Ramos (cell line): Measurements from ENCODE around the gene TM2D3.

Experiments
- in situ Hi-C: fragments of 300-500 bp; cut with MboI; formaldehyde crosslinking; loops from one replicate; pipeline ENCODE4 v1.14.3; 2022; ENCODE audit warnings: low sequenced_read_pairs; ENCODE audit not compliant: unreplicated experiment

Gene TM2D3

DNA sequence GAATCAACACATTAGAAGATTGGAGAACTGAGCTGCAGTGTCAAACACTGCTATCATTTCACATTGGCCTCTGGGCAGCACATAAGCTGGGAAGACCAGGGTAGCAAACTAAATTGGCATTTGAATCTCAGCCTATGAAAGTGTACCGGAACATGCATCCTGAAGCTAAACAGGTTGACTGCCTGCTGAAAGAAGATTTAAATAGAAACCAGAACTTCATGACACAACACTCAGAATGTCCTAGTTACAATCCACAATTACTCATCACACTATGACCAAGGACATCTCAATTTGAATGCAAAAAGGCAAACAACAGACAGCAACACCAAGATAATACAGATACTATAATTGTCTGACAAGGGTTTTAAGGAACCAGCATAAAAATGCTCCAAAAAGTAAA lies 26.2 kb downstream of the TM2D3 start:
- in situ Hi-C loops = no loop called here

DNA sequence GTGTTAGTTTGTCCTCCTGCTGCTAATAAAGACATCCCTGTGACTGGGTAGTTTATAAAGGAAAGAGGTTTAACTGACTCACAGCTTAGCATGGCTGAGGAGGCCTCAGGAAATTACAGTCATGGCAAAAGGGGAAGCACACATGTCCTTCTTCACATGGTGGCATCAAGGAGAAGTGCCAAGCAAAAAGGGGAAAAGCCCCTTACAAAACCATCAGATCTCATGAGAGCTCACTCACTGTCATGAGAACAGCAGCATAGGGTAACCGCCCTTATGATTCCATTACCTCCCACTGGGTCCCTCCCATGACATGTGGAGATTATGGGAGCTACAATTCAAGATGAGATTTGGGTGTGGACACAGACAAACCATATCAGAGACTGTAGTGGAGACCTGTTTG lies 27.0 kb downstream of the TM2D3 start:
- in situ Hi-C loops = no loop called here

DNA sequence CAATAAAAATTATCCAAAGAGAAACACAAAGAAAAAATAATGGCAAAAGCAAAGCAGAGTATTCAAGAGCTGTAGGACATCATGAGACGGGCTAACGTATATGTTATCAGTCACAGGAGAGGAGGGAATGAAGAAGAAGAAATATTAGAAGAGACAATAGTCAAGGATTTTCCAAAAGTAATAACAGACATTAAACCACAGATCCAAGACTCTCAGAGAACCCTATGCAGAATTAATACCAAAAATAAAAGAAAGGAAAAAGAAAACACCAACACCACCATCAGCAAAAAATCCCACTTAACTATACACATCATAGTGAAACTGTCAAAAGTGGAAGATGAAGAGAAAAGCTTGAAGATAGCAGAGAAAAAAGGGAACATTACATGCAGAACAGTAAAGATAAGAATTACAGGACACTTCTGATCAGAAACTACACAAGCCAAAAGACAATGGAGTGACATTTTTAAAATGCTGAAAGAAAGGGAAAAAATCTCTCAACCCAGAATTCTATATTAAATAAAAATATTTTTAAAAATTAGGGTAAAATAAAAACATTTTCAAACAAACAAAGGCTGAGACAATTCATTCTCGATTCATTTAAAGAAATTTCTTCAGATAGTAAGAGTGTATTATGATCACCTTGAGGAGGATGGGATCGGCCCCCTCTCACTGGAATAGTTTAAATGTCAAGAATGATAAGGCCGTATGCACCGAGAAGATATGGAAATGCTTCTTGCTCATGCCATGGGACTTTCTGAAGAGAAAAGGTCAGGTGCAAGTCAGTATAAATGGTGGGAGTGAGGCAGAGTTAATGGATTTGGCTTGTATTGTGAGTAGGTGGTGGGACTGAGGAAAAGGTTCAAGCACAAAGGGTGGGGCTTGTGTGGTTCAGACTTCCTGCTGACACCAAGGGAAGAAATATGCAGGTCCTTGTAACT lies 28.5 kb downstream of the TM2D3 start:
- in situ Hi-C loops = no loop called here

DNA sequence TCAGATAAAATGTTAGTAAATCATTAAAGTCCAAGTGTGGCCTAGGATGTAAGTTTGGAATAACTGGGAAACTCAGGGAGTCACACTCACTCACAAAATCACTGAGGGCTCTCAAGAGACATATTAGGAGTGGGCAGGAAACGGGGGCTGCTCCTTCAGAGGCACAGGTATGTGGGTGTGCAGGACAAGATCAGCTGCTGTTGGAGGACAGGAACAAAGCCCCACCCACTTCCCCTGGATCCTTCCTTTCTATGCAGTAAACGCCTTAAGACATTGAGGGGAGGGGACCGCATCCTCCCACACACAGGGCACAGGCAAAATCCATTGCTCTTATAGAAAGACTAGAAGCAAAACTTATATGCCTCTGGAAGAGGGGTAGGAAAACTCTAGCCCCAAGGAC lies 30.2 kb downstream of the TM2D3 start:
- in situ Hi-C loops = no loop called here

DNA sequence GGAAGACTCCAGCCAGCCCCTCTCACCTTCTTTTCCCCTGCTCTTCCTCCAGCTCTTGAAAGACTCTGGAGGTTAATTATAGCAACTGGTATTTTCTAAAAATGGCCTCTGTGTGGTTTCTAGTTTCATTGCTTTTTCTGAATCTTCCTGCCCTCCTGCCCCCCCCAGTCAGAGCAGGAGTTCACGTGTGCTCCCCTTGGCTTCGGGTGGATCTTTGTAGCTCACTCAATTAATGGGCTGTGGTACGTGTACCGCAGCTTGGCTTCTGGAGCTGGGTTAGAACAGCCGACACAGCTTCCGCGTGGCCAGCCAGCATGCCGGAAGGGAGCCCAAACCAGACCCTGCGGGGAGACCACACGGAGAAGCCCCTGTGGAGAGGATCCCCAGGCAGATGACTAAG lies 31.5 kb downstream of the TM2D3 start:
- in situ Hi-C loops = no loop called here

DNA sequence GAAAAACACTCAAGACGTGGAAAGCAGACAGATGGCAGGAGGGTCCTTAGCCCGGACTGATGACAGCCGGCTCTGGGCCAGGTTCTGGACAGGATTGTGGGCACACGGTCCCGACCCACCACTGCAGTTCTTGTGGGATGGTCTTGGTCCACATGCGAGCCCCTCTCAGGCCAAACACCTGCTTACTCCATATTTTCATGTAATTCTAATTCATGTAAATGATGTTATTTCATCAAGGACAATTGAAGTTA lies 32.6 kb downstream of the TM2D3 start:
- in situ Hi-C loops = no loop called here

DNA sequence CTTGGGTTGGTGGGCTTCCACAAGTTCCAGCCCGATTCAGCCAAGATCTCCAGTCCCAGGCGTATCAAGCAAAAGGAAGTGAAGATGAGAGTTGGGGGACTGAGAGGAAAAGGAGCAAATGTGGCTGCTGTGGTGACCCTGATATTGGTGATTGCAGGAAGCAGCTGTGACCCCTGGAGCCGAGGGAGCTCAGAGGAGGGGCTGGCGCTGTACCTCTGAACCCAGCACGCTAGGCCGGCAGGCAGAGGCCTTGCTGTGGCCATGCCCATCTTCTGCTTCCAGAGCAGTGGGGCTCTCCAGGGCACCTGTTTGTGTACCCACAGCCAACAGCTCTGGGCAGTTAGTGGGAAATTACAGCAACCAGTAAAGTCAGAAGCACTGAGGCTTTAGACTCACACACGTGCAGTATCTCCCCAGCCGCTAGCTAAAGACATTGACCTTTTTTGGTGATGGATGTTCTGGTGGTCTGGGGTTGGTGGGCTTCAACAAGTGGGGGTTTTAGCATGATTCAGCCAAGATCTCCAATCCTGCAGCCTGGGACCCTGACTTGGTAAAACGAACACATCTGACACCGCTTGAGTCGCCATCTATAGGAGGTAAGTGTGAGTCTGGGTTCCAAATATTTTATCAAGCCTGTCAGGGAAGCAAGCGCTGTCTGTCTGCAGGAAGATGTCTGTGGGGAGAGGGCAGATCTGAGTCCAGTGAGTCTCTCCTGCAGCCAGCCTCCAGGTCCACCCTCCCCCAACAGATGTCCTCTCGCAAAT lies 33.1 kb downstream of the TM2D3 start:
- in situ Hi-C loops = no loop called here

DNA sequence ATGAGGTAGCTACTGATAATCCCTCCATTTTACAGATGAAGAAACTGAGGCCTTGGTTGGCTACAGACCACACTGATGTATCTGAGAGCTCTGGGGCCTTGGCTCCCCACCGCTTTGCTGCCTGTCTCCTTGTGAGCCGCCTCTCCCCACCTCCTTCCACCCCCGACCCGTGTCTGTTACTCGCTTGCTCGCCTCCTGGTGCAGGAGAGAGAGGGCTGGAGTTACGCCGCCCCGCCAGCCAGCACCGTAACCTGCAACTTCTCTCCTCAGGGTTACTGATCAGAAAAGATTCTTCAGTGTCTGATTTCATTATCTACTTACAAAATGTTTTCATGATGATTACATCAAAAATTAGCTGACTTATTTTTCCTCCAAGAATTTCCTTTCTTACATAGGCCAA lies 34.1 kb downstream of the TM2D3 start:
- in situ Hi-C loops = no loop called here

DNA sequence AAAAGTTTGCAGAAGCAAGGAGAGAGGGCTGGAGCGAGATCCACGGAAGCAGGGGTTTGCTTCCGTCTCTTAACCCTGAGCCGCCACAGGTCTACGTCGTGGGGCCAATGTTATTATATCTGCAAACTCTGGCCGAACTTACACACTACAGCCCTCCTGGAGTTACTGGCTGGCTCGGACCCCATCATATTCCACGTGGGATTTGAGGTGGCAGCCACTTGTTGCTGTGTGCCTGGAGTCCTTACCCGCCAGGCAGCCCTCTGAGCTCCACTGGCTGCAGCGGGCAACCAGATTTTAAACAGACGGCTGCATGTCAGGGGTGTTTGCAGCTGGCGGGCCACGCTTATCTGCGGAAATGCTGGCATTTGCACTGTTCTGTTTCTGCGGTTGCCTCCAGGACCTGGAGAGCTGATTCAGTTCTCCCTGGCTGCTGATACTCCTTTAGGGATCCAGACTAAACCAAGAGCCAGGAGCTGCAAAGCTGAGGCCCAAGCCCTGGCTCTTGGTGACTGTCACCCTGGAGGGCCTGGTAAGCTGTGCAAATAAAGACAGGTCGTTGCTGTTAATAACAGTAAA lies 34.7 kb downstream of the TM2D3 start:
- in situ Hi-C loops = no loop called here

DNA sequence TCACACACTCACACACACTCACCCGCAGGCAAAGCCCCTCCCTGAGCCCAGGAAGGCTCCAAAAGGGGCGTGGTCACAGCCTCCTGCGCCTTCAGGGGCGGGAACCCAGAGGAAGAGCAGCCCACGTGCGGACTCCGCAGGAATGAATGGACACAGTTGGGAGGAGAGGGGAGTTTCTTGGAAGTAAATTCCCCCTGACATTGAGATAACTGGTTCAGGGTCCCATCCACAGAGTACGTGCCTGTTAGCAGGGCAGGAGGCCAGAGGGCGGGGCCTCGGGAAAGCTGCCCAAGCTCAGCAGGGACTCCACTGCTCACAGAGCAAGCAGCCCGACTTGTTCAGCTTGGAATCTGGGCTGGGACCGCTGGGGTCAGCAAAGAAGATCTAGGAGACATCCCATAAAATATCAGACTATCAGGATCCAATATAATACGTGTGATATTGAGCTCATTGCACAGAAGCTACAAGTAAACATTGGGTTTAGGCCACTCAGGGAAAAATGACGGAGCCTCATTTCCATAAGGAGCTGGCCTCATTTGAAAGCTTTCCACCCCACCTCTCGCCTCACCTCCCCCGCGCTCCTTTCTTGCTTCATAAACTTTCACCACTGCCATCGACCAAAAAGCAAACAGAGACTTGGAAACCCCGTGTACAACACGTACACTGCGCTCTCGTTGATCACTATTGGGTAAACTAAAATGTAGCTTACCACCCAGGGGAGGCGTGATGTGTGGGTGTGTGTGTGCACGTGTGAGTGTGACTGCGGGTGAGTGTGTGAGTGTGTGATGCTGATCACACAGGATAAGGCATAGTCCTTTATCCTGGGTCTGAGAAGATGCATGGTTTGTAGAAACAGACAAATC lies 36.0 kb downstream of the TM2D3 start:
- in situ Hi-C loops = no loop called here

DNA sequence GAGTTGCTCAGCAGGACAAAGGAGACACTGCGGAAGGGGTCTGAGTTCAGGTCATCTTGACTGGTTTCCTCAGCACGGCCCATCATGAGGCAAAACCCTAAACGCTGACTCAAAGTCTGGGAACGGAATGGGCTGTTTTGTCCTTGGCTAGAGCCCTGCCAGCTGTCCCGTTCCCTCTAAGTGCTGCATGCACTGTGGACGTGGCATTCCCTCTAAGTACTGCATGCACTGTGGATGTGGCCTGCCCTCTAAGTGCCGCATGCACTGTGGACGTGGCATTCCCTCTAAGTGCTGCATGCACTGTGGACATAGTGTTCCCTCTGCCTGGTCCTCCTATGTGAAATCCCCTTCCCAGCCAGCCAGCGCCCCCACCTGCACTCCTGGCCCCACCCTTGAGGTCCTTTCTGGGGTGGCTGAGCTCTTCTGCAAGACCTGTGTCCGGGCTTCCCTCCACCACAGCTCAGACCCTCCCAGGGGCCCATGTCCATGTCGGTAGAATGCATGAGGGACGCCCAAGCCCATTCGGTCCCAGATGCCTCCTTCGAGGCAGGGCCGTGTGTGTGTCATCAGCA lies 36.7 kb downstream of the TM2D3 start:
- in situ Hi-C loops = no loop called here

DNA sequence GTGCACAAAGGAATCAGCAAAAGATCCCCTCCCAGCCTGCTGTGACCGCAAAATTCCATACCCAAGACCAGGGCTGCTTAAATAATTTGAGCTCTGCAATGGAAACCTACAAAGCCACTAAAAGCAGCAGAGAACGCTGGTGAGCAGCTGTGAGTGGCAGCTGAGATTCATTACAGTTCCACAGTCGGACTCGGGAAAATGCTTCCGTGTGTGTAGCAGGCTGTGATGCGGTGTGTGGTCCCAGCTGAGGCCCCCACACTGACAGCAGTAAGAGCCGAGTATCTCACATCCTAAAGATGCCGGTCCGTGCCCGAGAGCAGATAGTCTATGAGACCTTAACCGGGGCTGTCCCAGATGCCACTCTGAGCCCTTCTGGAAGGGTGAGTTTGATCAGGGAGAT lies 37.4 kb downstream of the TM2D3 start:
- in situ Hi-C loops = no loop called here

DNA sequence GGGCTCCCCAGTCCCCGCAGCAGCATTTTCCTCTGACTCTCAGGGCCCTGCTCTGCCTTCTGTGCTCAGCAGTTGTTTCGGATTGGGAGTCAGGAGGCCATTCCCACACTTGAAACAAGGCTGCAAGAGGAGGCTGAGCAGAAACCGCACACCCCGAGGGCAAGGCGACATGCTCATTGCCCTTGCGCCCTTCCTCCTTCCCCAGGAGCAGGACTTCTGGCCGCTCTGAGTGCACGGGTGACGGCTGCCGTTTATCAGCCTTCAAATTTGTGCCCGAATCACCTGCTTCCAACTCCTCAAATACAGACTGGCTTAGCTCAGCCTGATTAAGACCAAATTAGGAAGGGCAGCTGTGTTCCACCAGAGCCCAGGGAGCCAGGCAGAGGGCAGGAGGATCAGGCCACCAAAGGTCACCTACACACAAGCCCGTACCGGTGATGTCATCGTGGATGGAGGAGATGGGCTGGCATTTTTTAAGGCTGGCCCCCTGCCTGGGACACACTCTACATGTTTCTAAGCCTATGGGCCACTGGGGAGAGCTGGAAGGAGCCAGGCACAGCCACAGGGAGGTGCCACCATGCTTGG lies 38.1 kb downstream of the TM2D3 start:
- in situ Hi-C loops = no loop called here

DNA sequence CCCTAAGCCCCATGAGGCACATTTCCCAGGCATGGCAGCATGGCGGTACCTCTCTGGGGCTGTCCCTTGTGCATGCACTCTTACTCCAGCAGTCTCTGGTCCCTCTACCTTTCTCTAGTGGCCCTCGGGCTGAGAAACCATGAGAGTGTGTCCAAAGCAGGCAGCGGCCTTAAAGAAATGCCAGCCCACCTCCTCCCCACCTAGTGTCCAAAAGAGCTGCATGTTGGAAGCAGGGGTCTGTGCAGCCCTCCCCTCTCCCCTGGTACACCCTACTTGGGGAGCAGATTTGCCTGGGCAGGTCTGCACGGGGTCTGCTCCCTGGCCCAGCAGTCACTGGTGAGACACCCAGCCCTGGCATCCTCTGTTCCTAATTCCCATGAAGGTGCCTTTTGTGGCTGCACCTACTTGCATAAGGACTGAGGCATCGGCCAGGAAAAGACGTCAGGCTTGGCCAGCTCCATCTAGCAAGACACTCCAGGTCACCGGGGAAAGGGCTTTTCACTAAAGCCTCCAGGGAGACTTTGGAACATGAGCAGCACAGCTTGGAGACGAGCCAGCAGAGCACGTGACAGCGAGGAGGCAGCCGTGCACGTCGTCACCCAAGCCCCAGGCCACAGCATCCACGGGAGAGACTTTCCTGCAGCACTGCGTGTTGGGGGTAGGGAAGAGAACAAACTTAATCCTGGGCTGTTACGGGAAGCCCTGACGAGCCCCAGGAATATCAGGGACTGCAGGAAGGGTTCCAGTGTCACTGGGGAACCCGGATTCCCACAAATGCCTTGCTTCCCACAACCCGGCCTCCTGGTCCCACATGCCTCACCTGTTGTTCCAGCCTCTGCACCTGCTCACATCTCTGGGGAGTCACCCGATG lies 38.8 kb downstream of the TM2D3 start:
- in situ Hi-C loops = no loop called here

DNA sequence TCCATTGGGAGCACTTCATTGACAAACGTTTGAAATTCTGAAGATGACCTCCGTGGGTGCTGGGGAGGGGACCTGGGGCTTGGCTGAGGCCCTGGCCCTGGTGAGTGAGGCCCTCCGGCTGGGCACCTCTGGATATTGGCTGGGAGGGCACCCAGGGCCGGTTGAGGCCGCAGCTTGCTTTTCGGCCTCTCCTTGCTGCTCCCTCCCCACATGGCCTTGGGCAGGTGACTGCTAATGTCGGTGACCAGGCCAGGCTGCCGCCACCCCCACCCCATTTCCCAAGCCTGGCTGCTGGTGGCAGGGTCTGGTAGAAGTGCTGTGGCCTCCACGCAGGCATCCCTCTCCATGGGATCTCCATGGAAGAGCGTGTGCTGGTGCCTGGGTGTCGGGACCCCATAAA lies 39.5 kb downstream of the TM2D3 start:
- in situ Hi-C loops = no loop called here

DNA sequence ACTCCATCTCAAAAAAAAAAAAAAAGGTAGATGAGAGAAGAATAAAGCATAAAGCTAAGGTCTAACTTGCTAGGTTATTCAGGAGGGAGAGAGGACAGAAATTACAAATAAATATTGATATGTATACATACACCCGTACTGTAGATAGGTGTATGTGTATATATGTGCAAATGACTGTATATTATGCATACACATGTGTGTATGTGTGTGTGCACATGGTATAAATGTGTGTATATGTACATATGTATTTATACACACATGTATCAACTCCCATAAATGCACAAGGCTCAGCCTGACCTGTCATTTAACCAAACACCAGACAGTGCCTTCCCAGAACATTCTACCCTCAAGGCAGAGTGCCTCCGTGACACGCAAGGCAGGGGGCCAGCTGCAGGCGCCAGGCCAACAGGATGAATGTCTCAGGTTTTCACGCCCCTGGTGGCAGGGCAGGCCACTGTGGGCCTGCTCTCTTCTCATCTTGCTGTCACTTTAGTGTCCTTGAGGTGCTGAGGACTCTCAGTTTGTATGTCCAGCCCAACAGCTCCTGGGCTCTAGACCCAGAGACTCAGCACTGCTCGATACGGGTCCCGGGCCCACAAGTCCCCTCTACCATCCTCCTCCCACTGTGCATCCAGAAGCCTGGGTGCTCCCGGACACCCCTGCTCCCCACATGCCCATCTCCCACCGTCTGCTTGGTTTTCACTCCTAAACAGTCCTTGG lies 40.4 kb downstream of the TM2D3 start:
- in situ Hi-C loops = no loop called here

DNA sequence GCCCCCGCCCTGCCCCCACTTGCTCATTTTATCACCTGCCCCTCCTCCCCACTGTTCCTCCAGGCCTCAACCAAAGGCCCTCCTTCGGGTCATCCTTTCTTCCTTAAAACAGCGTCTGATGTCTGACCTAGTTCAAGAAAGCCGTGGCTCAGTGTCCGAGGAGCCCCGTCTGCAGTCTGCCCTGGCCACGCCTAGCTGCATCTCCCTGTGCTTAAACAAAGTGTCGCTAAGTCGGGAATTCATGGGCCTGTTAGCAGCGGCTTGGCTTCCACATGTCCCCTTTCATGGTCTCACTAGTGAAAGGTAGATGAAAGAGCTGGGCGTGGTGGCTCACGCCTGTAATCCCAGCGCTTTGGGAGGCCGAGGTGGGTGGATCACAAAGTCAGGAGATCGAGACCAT lies 41.2 kb downstream of the TM2D3 start:
- in situ Hi-C loops = no loop called here

DNA sequence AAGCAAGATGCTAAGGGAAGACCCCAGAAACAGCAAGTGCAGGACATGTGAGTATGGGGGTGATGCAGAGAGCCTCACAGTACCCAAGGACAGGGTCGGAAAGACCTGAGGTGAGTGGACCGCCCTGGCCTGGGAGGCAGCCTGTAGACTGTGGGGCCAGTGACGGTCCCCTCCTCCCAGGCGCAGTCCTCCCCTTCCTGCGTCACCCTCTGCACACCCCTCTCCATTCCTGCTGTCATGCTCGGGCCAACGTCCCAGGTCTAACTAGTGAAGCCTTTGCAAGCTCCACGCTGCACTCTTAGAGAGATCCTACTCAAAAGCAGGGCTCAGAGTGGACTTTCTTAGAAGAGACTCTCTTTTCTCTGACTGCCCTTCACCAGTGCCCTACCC lies 41.6 kb downstream of the TM2D3 start:
- in situ Hi-C loops = no loop called here
